Peyer's patch (tissue), 4 donors: ENCODE results near the gene AJUBA. TPM values are rescaled to one million over a fixed set of nuclear protein-coding genes. Genes with fewer than 3 reads are reported as not detected.
"Not testable (repeated sequence)": the region's sequence is repeated elsewhere in the genome, so short reads cannot be mapped to it uniquely, and the experiment has no call there.

Experiments
- DNase-seq, 3 donors: peaks; one replicate each; pipeline ENCODE4 v3.0.0-alpha.2; 2017 to 2019
- H3K27ac ChIP-seq, 4 donors: fragments of 200-600 bp; sonication (generic); one replicate each; pipeline ENCODE4 v1.5.1; 2016 to 2019
- H3K27me3 ChIP-seq, 2 donors: fragments of 200-600 bp; sonication (generic); one replicate each; pipeline ENCODE4 v1.5.1; 2019
- H3K36me3 ChIP-seq, 3 donors: fragments of 200-600 bp; sonication (generic); one replicate each; pipeline ENCODE4 v1.5.1; 2016 to 2019
- H3K4me1 ChIP-seq, 4 donors: fragments of 200-600 bp; sonication (generic); one replicate each; pipeline ENCODE4 v1.5.1; 2016 to 2019
- H3K4me3 ChIP-seq, 4 donors: fragments of 200-600 bp; sonication (generic); 1 replicate in 3 of 4; 2 replicates in 1 of 4; pipeline ENCODE4 v1.5.1; 2016 to 2019; ENCODE audit warnings: mild to moderate bottlenecking in 1 of 4
- H3K9me3 ChIP-seq, 4 donors: fragments of 200-600 bp; sonication (generic); one replicate each; pipeline ENCODE4 v1.5.1; 2016 to 2019; ENCODE audit warnings: mild to moderate bottlenecking in 1 of 4
- CTCF ChIP-seq, 6 experiments: fragments of 450-650 bp in 4 of 6; fragments of 200-600 bp in 2 of 6; sonication (generic) in 1 of 6; IDR thresholded peaks; one replicate each; pipeline ENCODE4 v1.5.1; 2017 to 2019; ENCODE audit warnings: antibody characterized with exemption in 6 of 6, mild to moderate bottlenecking in 3 of 6, moderate library complexity in 1 of 6
- POLR2A ChIP-seq, 2 donors: fragments of 450-650 bp; IDR thresholded peaks; one replicate each; pipeline ENCODE4 v1.5.1; 2017; ENCODE audit warnings: antibody characterized with exemption in 2 of 2, mild to moderate bottlenecking in 2 of 2, moderate library complexity in 2 of 2
- total RNA-seq, 4 donors: library from RNA; depleted of rRNA; stranded (reverse); fragments of >200 nt; gene quantifications; one replicate each; pipeline ENCODE4 v1.1.0, GENCODE V29; 2016

Gene AJUBA
- total RNA-seq, 4 donors from 2014 or later, result 0.70 to 3.3 (median 2.4) TPM

- Histone ChIP-seq H3K27me3 (no peaks in the 10 kb centered on the region), H3K4me1 (peaks cover 0 to 16% (median 0%) of the 10 kb centered on the region in 4 donors), H3K9me3 (no peaks in the 10 kb centered on the region), H3K27ac (no peak overlapping the region), H3K4me3 (no peak overlapping the region), H3K36me3 (peaks cover 0 to 52% (median 0%) of the 10 kb centered on the region in 3 donors)
- no peak for TF ChIP-seq POLR2A (IDR thresholded peaks at IDR 0.05)
- no peak for TF ChIP-seq CTCF (IDR thresholded peaks at IDR 0.05)
- DNase-seq, result no peak
These were observed 29.9 kb downstream of the AJUBA start for GRCh38 chr14:22952418-22952817.

- H3K27me3 ChIP-seq, H3K27ac ChIP-seq, H3K9me3 ChIP-seq, H3K4me3 ChIP-seq, DNase-seq: not testable (repeated sequence)
- Histone ChIP-seq H3K36me3 (peaks cover 0 to 58% (median 0%) of the 10 kb centered on the region in 3 donors), H3K4me1 (peaks cover 0 to 13% (median 0%) of the 10 kb centered on the region in 4 donors)
These were observed 30.6 kb downstream of the AJUBA start for GRCh38 chr14:22951795-22952194.

GRCh38 chr14:22945642-22946041 is 36.7 kb downstream of the AJUBA start:
- H3K4me1 ChIP-seq, result no peaks in the 10 kb centered on the region
- no peak overlapping the region for H3K27ac ChIP-seq
- no peak for TF ChIP-seq POLR2A (IDR thresholded peaks at IDR 0.05)
- no peak overlapping the region for H3K4me3 ChIP-seq
- DNase-seq, result no peak
- H3K36me3 ChIP-seq, result peaks cover 0 to 50% (median 0%) of the 10 kb centered on the region in 3 donors
- no peaks in the 10 kb centered on the region for H3K9me3 ChIP-seq
- H3K27me3 ChIP-seq, result no peaks in the 10 kb centered on the region

- Histone ChIP-seq H3K4me3 (no peak overlapping the region), H3K27me3 (no peaks in the 10 kb centered on the region), H3K9me3 (no peaks in the 10 kb centered on the region), H3K27ac (no peak overlapping the region), H3K4me1 (no peaks in the 10 kb centered on the region), H3K36me3 (no peaks in the 10 kb centered on the region)
- TF ChIP-seq POLR2A (IDR thresholded peaks at IDR 0.05), result no peak
- no peak for TF ChIP-seq CTCF (IDR thresholded peaks at IDR 0.05)
- DNase-seq, result no peak
These were observed 42.7 kb downstream of the AJUBA start for GRCh38 chr14:22939684-22940083.

GRCh38 chr14:22935156-22935555 is 47.2 kb downstream of the AJUBA start:
- no peak overlapping the region for H3K27ac ChIP-seq
- TF ChIP-seq POLR2A (IDR thresholded peaks at IDR 0.05) (no peak), CTCF (IDR thresholded peaks at IDR 0.05) (no peak)
- no peaks in the 10 kb centered on the region for H3K9me3 ChIP-seq
- no peak for DNase-seq
- no peaks in the 10 kb centered on the region for H3K27me3 ChIP-seq
- no peak overlapping the region for H3K4me3 ChIP-seq
- H3K36me3 ChIP-seq, result no peaks in the 10 kb centered on the region
- no peaks in the 10 kb centered on the region for H3K4me1 ChIP-seq

GRCh38 chr14:22932146-22932545 is 50.2 kb downstream of the AJUBA start:
- H3K27me3 ChIP-seq, result no peaks in the 10 kb centered on the region
- no peak overlapping the region for H3K27ac ChIP-seq
- H3K4me3 ChIP-seq, result no peak overlapping the region
- H3K4me1 ChIP-seq, result peaks cover 0 to 11% (median 5%) of the 10 kb centered on the region in 4 donors
- TF ChIP-seq POLR2A (IDR thresholded peaks at IDR 0.05) (no peak), CTCF (IDR thresholded peaks at IDR 0.05) (no peak)
- no peaks in the 10 kb centered on the region for H3K9me3 ChIP-seq
- no peaks in the 10 kb centered on the region for H3K36me3 ChIP-seq
- DNase-seq, result no peak

GRCh38 chr14:22929961-22930364 is 52.4 kb downstream of the AJUBA start:
- peak overlapping the region; percentile 65 to 92 (median 80) for H3K4me3 ChIP-seq
- TF ChIP-seq POLR2A (IDR thresholded peaks at IDR 0.05), result no peak
- TF ChIP-seq CTCF (IDR thresholded peaks at IDR 0.05), result no peak
- no peak for DNase-seq
- H3K27ac ChIP-seq, result peak overlapping the region; percentile 79 to 88 (median 86)
- H3K27me3 ChIP-seq, result no peaks in the 10 kb centered on the region
- H3K4me1 ChIP-seq, result peaks cover 0 to 18% (median 5%) of the 10 kb centered on the region in 4 donors
- H3K36me3 ChIP-seq, result peaks cover 0 to 18% (median 0%) of the 10 kb centered on the region in 3 donors
- no peaks in the 10 kb centered on the region for H3K9me3 ChIP-seq
